Measurements from ENCODE around the gene CCNDBP1. TPM values are rescaled to one million over a fixed set of nuclear protein-coding genes. Genes with fewer than 3 reads are reported as not detected.
A peak's percentile ranks its signal among the peaks of the same experiment; 100 is the strongest.
"Not testable (repeated sequence)": the region's sequence is repeated elsewhere in the genome, so short reads cannot be mapped to it uniquely, and the experiment has no call there.

The CCNDBP1 gene
- total RNA-seq, 1 donor from 2014 or later: 97.7 TPM

DNA sequence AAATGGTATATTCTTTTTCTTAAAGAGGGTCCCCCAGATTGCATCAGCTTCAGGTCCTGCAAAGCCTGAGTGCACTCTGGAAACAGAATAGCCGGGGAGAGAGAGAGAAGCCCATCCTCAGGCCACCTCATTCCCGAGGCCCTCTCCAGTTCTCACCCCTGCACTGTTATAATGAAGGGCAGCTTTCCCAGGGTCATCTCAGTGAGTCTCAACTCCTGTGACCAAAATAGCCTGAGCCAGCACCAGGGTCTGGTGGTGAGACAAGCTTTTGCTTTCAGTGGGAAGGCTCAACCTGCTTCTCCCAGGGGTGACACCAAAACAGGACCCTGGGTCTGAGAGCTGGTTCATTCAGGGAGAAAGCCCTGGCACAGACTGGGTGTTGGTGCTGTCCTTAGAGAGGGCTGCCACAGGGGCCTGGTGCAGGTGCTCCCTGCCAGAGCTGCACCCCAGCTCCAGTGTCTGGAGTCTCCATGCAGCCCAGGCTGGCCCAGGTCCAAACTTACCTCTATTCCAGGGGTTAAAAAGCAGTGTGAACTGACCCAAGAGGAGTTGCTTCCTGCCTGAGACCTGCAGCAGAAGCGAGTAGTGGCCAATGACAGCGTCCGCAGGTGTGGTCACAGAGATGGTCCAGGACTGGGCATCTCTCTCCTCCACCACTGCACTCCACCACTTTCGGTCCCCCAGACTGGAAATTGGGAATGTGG lies 29.5 kb downstream of the CCNDBP1 start:
- no peak for DNase-seq (ENCODE audit: low read depth)

GRCh38 chr15:43215961-43216360 lies 30.8 kb downstream of the CCNDBP1 start:
- no peak for DNase-seq (ENCODE audit: low read depth)

DNA sequence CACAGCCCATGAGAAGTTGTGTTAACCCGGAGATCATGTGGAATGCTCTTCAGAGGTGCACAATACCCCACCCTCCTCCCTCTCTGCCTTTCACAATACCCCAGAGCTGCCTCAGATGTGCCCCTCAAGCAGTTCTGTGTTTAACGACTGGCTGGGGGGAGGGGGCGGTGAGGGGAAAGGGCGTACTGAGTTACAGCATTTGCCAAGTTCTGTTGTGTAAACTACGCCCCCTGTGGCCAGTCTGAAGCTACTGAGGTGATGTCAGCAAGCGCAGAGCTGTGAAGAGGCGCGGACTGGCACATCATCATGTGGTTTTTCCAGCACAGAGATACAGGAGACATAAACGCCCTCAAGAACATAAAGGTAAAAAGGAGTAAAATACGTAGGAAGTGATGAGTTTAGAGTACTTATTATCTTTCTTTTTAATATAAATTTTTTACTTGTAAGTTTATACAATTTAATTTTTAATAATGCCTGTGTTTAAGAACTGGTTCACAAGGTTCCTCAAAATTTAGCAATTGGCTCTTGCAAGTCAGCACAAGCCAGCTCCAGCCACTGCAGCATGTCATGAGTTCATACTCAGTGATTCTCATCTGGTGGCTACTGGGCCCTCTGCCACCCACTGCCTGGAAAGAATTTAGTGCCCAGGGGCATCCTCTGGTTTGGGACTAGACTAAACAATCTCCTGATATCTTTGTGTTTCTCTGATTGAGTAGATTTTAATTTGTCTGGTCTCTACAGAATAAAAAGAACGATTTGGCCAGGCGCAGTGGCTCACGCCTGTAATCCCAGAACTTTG lies 33.9 kb downstream of the CCNDBP1 start:
- no peak for DNase-seq (ENCODE audit: low read depth)

DNA sequence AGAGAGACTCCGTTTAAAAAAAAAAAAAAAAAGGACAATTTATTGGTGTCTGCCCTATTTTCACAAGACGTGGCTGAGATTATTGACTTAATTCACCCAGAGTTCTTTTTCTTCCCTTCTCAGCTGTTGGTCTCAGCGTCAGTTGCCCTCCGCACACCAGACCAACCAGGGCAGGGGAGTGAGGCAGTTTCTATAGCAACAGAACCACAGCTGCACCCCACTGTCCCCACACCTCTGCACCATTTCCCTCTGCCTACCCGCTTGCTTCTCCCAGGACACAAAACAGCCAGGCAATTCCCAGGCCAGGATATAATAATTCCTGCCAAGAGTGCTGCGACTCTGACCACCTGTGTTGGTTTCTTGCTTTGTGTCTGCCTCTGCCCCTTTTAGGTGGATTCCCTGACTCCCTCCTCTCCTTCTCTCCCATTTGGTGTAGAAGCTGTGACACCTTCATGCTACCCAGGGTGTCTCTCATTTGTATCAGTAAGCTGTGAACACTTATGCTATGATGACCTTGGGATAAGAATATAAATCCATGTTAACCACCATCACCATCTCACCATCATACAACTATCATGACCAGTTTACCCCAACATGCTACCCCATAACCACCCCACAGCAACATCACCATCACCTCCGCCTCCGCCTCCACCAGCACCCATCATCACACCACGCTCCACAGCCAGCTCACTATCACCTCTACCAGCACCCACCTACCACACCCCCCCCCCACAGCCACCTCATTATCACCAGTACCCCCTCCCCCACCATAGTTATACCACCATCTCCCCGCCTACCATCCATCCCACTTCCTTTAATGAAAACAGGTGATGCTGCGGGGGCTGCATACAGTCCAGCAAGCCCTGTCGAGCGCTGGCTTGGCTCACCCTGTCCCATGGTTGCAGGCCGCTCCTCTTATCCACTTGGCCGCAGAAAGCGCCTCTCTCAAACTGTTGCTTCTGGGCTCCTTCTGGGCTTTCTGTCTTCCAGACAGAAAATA lies 35.0 kb downstream of the CCNDBP1 start:
- no peak for DNase-seq (ENCODE audit: low read depth)

DNA sequence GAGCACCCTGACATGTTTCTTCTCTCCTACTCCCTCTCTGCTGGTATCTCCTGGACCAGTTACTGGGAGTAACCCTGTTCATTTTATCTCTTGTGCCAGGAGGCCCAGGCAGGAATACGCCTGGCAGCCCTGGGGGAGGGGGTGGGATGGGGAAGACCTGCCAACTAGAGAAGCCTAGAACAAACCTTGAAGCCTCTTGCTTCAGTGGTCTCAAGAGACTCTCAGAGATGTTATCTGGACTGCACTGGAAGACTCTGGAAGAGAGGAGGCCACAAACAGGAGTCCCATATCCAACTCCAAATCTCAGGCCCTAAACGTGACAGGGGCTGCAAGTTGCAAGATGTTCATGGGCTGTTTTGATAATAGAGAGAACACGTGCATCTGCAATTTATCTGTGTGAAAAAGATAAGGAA lies 35.8 kb downstream of the CCNDBP1 start, which contains the start of gene EPB42:
Gene EPB42, minus strand, starts transcription at position 28 of the 413 bp plus-strand sequence. CDS start 193 bp downstream, outside the sequence.
- DNase-seq (ENCODE audit: low read depth): no peak

- no peak for DNase-seq (ENCODE audit: low read depth)
Measured at GRCh38 chr15:43221422-43221821, 36.2 kb downstream of the CCNDBP1 start.

DNA sequence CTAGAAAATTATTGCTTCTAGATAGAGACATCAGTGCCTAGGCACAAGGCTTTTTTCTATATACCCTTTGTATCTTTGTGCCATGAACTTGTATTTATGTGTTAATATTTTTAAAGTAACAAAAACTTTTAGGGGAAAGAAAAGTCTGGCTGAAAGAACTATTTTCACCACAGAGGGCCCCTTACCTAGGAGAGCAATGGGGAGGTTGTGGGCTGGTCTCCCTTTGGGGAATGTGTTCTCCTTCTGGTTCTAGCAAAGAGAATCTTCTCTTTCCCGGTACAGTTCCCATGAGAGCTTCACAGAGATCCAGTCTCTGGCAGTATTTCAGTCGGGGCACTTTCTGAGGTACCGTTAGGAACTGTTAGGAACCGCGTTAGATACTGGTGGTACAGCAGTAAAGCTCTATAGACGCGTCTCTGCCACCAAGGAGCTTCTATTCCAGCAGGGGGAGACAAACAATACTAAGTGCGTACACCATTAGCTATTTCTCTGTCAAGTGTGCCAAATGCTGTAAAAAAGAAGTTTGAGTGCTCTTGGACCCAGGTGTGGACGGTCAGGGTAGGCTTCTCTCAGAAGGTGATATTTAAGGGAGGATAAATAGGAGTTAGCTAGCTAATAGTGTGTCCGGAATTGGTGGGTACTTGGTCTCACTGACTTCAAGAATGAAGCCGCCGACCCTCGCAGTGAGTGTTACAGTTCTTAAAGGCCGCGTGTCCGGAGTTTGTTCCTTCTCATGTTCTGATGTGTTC lies 40.2 kb downstream of the CCNDBP1 start:
- DNase-seq (ENCODE audit: low read depth): peak; percentile 69

- DNase-seq (ENCODE audit: low read depth): not testable (repeated sequence)
Measured at GRCh38 chr15:43225950-43226255, 40.7 kb downstream of the CCNDBP1 start.

GRCh38 chr15:43226436-43227305 lies 41.5 kb downstream of the CCNDBP1 start:
- no peak for DNase-seq (ENCODE audit: low read depth)

- DNase-seq (ENCODE audit: low read depth): no peak
Measured at GRCh38 chr15:43229977-43230376, 44.8 kb downstream of the CCNDBP1 start.

- peak; percentile 15 for DNase-seq (ENCODE audit: low read depth)
Measured at GRCh38 chr15:43230640-43231115, 45.5 kb downstream of the CCNDBP1 start.

GRCh38 chr15:43232289-43232874 lies 47.2 kb downstream of the CCNDBP1 start:
- DNase-seq (ENCODE audit: low read depth): no peak

DNA sequence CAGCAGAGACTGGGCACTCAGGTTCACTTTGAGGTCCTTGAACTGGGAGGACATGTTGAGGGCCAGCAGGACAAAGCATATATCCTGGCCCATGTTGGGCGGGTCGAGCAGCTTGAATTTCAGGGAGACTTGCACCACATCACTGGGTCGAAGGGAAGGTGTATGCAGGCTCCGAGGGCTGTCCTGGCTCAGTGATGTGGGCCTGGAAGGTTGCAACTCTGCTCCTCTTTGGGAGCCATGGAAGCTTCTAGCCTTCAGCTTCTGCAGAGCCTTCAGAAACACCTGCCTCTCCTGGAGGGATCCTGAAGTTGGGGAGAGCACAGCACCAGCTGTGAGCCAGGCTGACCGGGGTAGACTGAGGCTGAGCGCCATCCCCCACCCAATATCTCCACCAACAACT lies 50.3 kb downstream of the CCNDBP1 start:
- DNase-seq (ENCODE audit: low read depth): no peak

- no peak for DNase-seq (ENCODE audit: low read depth)
Measured at GRCh38 chr15:43237842-43238470, 52.8 kb downstream of the CCNDBP1 start.

DNA sequence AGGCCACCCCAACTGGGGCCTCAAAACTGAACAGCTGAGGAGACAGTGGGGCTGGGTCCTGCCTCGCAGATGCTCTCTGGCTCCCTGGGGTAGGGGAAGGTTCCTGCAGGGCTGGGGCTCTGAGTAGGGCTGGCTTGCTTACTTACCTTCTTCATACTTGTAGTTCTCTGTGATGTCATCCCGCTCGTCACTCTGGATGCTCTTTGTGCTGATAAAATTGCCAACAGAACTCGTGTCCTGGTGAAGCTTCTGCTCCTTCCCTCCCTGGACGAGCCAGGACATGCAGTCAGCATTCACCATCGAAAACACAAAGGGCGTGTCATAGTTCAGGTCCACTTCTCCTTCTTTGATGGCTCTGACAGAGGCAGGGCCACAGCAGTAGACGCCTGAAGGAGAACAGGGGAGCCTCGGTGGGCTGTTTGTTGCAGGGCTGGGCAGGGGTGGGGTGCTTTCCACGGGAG lies 53.5 kb downstream of the CCNDBP1 start:
- DNase-seq (ENCODE audit: low read depth): no peak

DNA sequence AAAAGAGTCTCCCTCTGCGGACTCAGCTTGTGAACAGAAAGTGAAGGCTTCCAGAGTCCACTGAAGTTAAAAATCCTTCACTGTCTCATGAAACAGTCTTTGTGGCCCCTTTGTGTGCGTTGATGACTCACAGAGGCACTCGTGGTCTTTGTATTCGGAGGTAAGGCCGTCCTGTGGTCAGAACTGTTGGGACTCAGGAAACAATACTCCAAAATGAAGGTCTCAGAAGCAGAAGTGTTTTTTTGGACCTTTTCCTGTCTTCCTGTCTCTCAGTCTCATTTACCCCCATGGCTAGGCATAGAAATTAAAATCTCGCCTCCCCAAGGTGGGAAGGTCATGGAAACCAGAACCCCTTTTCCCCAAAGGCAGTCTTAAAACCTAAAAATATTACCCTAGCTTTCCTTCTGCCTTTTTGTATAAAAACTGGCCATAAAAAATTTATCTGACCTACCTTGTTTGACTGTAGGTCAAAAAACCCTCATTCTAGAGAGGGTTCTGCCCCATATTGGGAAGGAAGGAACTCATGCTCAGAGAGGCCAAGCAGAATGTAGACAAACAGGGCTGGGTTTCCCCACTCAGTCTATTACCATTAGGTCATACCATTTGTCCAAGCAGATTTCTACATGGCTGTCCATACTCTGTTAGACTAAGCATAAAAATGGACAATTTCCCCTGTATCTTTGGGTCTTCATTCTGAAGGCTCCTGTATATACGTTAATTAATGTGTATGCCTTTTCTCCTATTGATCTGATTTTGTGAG lies 54.7 kb downstream of the CCNDBP1 start:
- peak; percentile 43 for DNase-seq (ENCODE audit: low read depth)

- no peak for DNase-seq (ENCODE audit: low read depth)
Measured at GRCh38 chr15:43241100-43241499, 55.9 kb downstream of the CCNDBP1 start.

DNA sequence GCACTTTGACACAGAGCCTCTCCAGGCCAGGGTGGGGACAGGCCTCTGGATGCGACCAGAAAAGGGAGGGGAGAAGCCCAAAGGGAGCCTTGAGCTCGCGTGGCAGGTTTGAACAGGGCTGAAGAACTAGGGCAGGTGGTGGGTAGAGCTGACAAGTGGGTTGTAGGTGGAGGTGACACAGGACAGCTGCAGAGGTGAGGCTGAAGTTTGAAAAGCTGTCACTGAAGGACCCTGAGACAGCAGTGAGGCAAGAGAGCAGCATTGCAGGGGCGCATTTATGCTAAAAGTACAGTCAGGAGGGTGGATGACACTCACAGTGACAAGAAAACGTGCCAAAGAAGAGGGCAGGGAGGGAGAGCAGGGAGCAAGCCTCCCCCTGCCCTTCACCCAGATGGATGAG lies 57.4 kb downstream of the CCNDBP1 start:
- DNase-seq (ENCODE audit: low read depth): no peak
